ENCODE data around the gene IRF7. TPM values are rescaled to one million over a fixed set of nuclear protein-coding genes. Genes with fewer than 3 reads are reported as not detected.

The IRF7 gene
- total RNA-seq, 6 experiments from 2014 or later, result 27.3 to 72.8 (median 47.7) TPM

- no peak for ATAC-seq
- intact Hi-C loops (cut with DNase I), result no loop called here
- H3K27ac ChIP-seq, result no peak overlapping the region
- H3K4me3 ChIP-seq, result no peak overlapping the region
- H3K9me3 ChIP-seq, result no peaks in the 10 kb centered on the region
- no peak for DNase-seq
- TF ChIP-seq CTCF (IDR thresholded peaks at IDR 0.05), result no peak
- TF ChIP-seq POLR2A (IDR thresholded peaks at IDR 0.05), result no peak
- peaks cover 0 to 94% (median 42%) of the 10 kb centered on the region in 4 donors for H3K36me3 ChIP-seq
- no peaks in the 10 kb centered on the region for H3K27me3 ChIP-seq
- no peaks in the 10 kb centered on the region for H3K4me1 ChIP-seq
- WGBS (ENCODE audit: insufficient coverage, low coverage, low lambda C conversion rate, missing lambda C conversion rate), result 82% methylated on average over 9 of the region's 29 CpGs
These were observed 18.5 kb downstream of the IRF7 start for GRCh38 chr11:597166-597725.

- ATAC-seq (no peak), DNase-seq (no peak)
- no peaks in the 10 kb centered on the region for H3K9me3 ChIP-seq
- TF ChIP-seq POLR2A (IDR thresholded peaks at IDR 0.05), result no peak
- TF ChIP-seq CTCF (IDR thresholded peaks at IDR 0.05), result no peak
- peaks cover 0 to 91% (median 41%) of the 10 kb centered on the region in 4 donors for H3K36me3 ChIP-seq
- H3K27me3 ChIP-seq, result no peaks in the 10 kb centered on the region
- 80% methylated on average over 1 of the region's 10 CpGs for WGBS (ENCODE audit: insufficient coverage, low coverage, low lambda C conversion rate, missing lambda C conversion rate)
- no peaks in the 10 kb centered on the region for H3K4me1 ChIP-seq
- no peak overlapping the region for H3K4me3 ChIP-seq
- H3K27ac ChIP-seq, result no peak overlapping the region
- intact Hi-C loops (cut with DNase I), result no loop called here
These were observed 19.4 kb downstream of the IRF7 start for GRCh38 chr11:596374-596773.

GRCh38 chr11:595400-595799 lies 20.4 kb downstream of the IRF7 start:
- H3K4me3 ChIP-seq, result no peak overlapping the region
- ATAC-seq, result no peak
- H3K27ac ChIP-seq, result no peak overlapping the region
- no peaks in the 10 kb centered on the region for H3K27me3 ChIP-seq
- TF ChIP-seq CTCF (IDR thresholded peaks at IDR 0.05), result no peak
- no peak for TF ChIP-seq POLR2A (IDR thresholded peaks at IDR 0.05)
- H3K9me3 ChIP-seq, result no peaks in the 10 kb centered on the region
- H3K36me3 ChIP-seq, result peaks cover 0 to 93% (median 42%) of the 10 kb centered on the region in 4 donors
- DNase-seq, result no peak
- H3K4me1 ChIP-seq, result no peaks in the 10 kb centered on the region
- 96% methylated on average over 4 of the region's 10 CpGs for WGBS (ENCODE audit: insufficient coverage, low coverage, low lambda C conversion rate, missing lambda C conversion rate)
- intact Hi-C loops (cut with DNase I), result no loop called here

- ATAC-seq, result no peak
- WGBS (ENCODE audit: insufficient coverage, low coverage, low lambda C conversion rate, missing lambda C conversion rate), result 100% methylated on average over 5 of the region's 21 CpGs
- no peak for TF ChIP-seq CTCF (IDR thresholded peaks at IDR 0.05)
- no peak for TF ChIP-seq POLR2A (IDR thresholded peaks at IDR 0.05)
- DNase-seq, result no peak
- Histone ChIP-seq H3K4me1 (peaks cover 0 to 5% (median 2%) of the 10 kb centered on the region in 4 donors), H3K4me3 (no peak overlapping the region), H3K9me3 (no peaks in the 10 kb centered on the region), H3K36me3 (peaks cover 0 to 93% (median 36%) of the 10 kb centered on the region in 4 donors), H3K27me3 (no peaks in the 10 kb centered on the region), H3K27ac (no peak overlapping the region)
- intact Hi-C loops (cut with DNase I), result no loop called here
These were observed 22.4 kb downstream of the IRF7 start for GRCh38 chr11:593347-593746.
